AG10803 (cell line): ENCODE data around the gene SEMA3E.
"Not testable (repeated sequence)": the region's sequence is repeated elsewhere in the genome, so short reads cannot be mapped to it uniquely, and the experiment has no call there.

Experiments
- DNase-seq: peaks from one replicate; pipeline ENCODE4 v3.0.0; 2010; ENCODE audit warnings: low read depth
- H3K4me3 ChIP-seq: 2 replicates; pipeline ENCODE4 v1.5.1; 2011; ENCODE audit warnings: mild to moderate bottlenecking, low read length, control low read depth
- CTCF ChIP-seq: conservative IDR thresholded peaks from 2 replicates; pipeline ENCODE4 v1.5.1; 2011; ENCODE audit warnings: mild to moderate bottlenecking, low read length, control low read depth, inconsistent platforms

SEMA3E gene

GRCh38 chr7:83689855-83690254 lies 40.9 kb upstream of the SEMA3E start:
- no peak overlapping the region for H3K4me3 ChIP-seq
- no peak for TF ChIP-seq CTCF
- no peak for DNase-seq

- no peak for TF ChIP-seq CTCF
- H3K4me3 ChIP-seq: no peak overlapping the region
- no peak for DNase-seq
Observed at GRCh38 chr7:83686416-83686815, 37.5 kb upstream of the SEMA3E start.

GRCh38 chr7:83684928-83685327 lies 36.0 kb upstream of the SEMA3E start:
- no peak for TF ChIP-seq CTCF
- DNase-seq: no peak
- H3K4me3 ChIP-seq: no peak overlapping the region

GRCh38 chr7:83681200-83681778 lies 32.4 kb upstream of the SEMA3E start:
- no peak for DNase-seq
- TF ChIP-seq CTCF: no peak
- H3K4me3 ChIP-seq: no peak overlapping the region

- no peak for TF ChIP-seq CTCF
- no peak overlapping the region for H3K4me3 ChIP-seq
- peak; percentile 73 for DNase-seq
Observed at GRCh38 chr7:83677180-83677866, 28.4 kb upstream of the SEMA3E start.

- not testable (repeated sequence) for DNase-seq, H3K4me3 ChIP-seq
Observed at GRCh38 chr7:83673291-83673690, 24.4 kb upstream of the SEMA3E start.

- no peak for TF ChIP-seq CTCF
- DNase-seq: no peak
- no peak overlapping the region for H3K4me3 ChIP-seq
Observed at GRCh38 chr7:83672157-83672556, 23.2 kb upstream of the SEMA3E start.

GRCh38 chr7:83663131-83663530 lies 14.2 kb upstream of the SEMA3E start:
- TF ChIP-seq CTCF: no peak
- DNase-seq: no peak
- no peak overlapping the region for H3K4me3 ChIP-seq
